Chondrocyte (in vitro differentiated cells): ENCODE measurements around the gene PHF5A. TPM values are rescaled to one million over a fixed set of nuclear protein-coding genes. Genes with fewer than 3 reads are reported as not detected.

Experiments
- DNase-seq: peaks from one replicate; pipeline ENCODE4 v3.0.0; 2021; ENCODE audit warnings: mixed read lengths, low spot score
- H3K27ac Mint-ChIP-seq: one replicate; pipeline ENCODE4 v1.8.0; 2021; ENCODE audit warnings: mild to moderate bottlenecking, moderate library complexity, mixed read lengths; ENCODE audit not compliant: unreplicated experiment
- H3K27me3 Mint-ChIP-seq: 2 replicates; pipeline ENCODE4 v1.8.0; 2021; ENCODE audit warnings: low read depth, mixed read lengths
- H3K36me3 Mint-ChIP-seq: 2 replicates; pipeline ENCODE4 v1.8.0; 2021; ENCODE audit warnings: low read depth, mixed read lengths
- H3K4me1 Mint-ChIP-seq: 2 replicates; pipeline ENCODE4 v1.8.0; 2021; ENCODE audit warnings: low read depth, mild to moderate bottlenecking, mixed read lengths
- H3K4me3 Mint-ChIP-seq: one replicate; pipeline ENCODE4 v1.8.0; 2021; ENCODE audit warnings: mild to moderate bottlenecking, moderate library complexity, mixed read lengths; ENCODE audit not compliant: unreplicated experiment
- H3K9me3 Mint-ChIP-seq: 2 replicates; pipeline ENCODE4 v1.8.0; 2021; ENCODE audit warnings: low read depth, mixed read lengths
- total RNA-seq: library from RNA; stranded (reverse); gene quantifications from 3 replicates; pipeline ENCODE4 v1.2.1, GENCODE V29; 2021
- TF ChIP-seq, protein P1 (sequence below): fragments of 200-600 bp; sonication (generic); IDR thresholded peaks from 2 replicates; pipeline ENCODE4 v1.5.0; 2021; ENCODE audit warnings: antibody characterized with exemption, mild to moderate bottlenecking, moderate library complexity

PHF5A gene
- total RNA-seq, 1 donor from 2014 or later = 26.8 TPM

DNA sequence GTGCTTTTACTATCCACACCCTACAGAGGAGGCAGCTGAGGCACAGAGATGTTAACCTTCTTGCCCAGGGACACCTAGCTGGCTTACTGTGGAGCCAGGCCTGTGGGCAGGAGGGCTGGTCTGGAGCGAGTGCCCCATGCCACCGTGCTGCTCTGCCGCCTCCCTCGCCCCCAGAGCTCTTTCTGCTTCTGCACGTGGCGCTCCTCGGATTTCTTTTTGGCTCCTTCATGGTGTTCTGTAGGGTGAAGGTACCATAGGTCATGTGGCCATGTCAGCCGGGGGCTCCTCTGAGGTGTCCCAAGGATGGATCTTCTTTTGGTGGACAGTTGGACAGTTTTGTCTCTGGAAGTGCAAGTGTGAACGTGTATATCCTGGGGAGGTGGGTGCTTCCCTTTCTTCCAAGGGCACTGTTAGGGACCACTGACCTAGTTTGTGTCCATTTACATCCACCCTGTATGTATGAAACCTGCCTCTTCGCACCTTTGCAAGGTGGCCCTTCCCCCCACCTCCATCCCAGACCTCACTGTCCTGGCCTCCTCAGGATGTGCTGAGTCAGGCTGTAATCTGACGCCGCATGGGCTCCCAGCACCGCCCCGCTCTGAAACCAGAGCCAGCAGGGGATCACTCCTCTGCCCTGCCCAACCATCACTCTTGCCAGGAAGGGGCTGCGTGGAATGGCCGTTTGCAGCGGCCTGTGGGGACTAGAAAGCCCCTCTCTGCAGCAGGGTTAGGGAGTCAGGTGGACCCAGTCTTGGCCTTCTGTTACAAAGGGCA, 44.1 kb upstream of the PHF5A start:
- peaks cover 25% of the 10 kb centered on the region for H3K4me1 Mint-ChIP-seq
- no peaks in the 10 kb centered on the region for H3K27me3 Mint-ChIP-seq
- no peak overlapping the region for H3K4me3 Mint-ChIP-seq
- DNase-seq = no peak
- H3K27ac Mint-ChIP-seq = peak overlapping the region; percentile 96
- H3K36me3 Mint-ChIP-seq = peaks cover 10% of the 10 kb centered on the region
- H3K9me3 Mint-ChIP-seq = no peaks in the 10 kb centered on the region
- TF ChIP-seq, protein P1, sequence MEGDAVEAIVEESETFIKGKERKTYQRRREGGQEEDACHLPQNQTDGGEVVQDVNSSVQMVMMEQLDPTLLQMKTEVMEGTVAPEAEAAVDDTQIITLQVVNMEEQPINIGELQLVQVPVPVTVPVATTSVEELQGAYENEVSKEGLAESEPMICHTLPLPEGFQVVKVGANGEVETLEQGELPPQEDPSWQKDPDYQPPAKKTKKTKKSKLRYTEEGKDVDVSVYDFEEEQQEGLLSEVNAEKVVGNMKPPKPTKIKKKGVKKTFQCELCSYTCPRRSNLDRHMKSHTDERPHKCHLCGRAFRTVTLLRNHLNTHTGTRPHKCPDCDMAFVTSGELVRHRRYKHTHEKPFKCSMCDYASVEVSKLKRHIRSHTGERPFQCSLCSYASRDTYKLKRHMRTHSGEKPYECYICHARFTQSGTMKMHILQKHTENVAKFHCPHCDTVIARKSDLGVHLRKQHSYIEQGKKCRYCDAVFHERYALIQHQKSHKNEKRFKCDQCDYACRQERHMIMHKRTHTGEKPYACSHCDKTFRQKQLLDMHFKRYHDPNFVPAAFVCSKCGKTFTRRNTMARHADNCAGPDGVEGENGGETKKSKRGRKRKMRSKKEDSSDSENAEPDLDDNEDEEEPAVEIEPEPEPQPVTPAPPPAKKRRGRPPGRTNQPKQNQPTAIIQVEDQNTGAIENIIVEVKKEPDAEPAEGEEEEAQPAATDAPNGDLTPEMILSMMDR = no peak

DNA sequence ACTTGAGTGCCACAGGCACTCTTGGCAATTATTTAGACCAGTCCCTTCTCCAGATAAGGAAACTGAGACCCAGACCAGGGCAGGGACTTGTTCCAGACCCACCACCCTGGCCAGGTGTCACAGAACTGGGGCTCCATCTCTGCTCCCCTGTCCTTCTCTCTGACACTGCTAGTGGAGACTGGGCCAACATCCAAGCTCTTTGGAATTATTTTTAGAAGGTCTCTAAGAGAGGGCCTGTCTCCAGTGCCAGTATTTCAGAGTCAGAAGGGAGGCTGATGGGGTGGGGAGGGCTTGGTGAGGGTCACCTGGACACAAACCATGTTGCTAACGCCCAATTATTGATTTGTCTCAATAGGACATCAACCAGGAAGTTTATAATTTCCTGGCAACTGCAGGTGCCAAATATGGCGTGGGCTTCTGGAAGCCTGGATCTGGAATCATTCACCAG, 43.1 kb upstream of the PHF5A start:
- Mint-ChIP-seq H3K36me3 (peaks cover 10% of the 10 kb centered on the region), H3K27me3 (no peaks in the 10 kb centered on the region), H3K4me1 (peaks cover 25% of the 10 kb centered on the region)

DNA sequence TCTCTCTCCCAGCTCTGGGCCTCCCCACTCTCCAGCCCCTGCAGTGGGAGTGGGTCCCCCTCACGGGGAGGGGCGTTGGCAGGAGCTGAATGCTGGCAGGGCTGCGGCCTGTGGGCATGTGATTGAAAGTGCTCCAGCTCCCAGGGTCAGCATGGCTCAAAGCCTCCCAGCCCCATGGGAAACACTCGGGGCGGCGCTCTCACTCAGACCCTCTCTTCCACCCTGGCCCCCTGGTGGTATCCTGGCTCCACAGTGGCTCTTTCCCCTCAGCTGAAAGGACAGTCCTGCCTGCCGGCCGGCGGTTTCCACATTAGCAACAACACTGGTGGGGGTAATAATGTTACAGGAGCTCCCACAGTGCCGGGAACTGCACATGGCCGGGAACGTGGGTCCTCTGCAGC, 40.3 kb upstream of the PHF5A start:
- Mint-ChIP-seq H3K27ac (no peak overlapping the region), H3K4me3 (no peak overlapping the region), H3K36me3 (peaks cover 7% of the 10 kb centered on the region), H3K9me3 (no peaks in the 10 kb centered on the region), H3K4me1 (peaks cover 25% of the 10 kb centered on the region), H3K27me3 (no peaks in the 10 kb centered on the region)
- no peak for DNase-seq
- TF ChIP-seq, protein P1 = peak; percentile 34

More for the DNA sequence above, 43.1 kb upstream of the PHF5A start:
- no peak overlapping the region for H3K4me3 Mint-ChIP-seq
- H3K9me3 Mint-ChIP-seq = no peaks in the 10 kb centered on the region
- TF ChIP-seq, protein P1 = no peak
- H3K27ac Mint-ChIP-seq = peak overlapping the region; percentile 5
- DNase-seq = no peak

DNA sequence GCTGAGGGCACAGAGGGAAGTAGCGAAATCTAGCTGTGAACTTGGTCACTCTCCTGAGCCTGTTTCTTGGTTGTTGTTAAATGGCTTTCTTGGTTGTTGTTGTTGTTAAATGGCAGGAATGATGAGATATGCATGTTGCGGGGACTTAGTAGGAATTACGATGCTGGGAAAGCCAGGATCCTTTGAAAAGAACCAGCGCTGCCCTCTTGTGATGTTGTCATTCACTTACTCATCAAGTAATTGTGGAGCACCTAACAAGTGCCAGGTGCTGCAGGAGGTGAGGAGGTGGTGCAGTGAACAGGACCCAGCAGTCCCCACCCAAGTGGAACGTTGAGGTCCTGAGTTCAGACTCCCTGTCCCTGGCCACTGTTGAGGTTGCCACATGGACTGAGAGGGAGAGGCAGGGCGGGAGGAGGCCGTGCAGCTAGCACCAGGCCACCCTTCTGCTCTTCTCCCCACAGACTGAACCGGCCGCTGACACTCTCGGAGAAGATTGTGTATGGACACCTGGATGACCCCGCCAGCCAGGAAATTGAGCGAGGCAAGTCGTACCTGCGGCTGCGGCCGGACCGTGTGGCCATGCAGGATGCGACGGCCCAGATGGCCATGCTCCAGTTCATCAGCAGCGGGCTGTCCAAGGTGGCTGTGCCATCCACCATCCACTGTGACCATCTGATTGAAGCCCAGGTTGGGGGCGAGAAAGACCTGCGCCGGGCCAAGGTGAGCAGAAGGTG, 39.0 kb upstream of the PHF5A start:
- TF ChIP-seq, protein P1 = no peak
- DNase-seq = no peak
- Mint-ChIP-seq H3K4me1 (peaks cover 12% of the 10 kb centered on the region), H3K27ac (no peak overlapping the region), H3K36me3 (peaks cover 4% of the 10 kb centered on the region), H3K27me3 (no peaks in the 10 kb centered on the region), H3K9me3 (no peaks in the 10 kb centered on the region), H3K4me3 (no peak overlapping the region)

DNA sequence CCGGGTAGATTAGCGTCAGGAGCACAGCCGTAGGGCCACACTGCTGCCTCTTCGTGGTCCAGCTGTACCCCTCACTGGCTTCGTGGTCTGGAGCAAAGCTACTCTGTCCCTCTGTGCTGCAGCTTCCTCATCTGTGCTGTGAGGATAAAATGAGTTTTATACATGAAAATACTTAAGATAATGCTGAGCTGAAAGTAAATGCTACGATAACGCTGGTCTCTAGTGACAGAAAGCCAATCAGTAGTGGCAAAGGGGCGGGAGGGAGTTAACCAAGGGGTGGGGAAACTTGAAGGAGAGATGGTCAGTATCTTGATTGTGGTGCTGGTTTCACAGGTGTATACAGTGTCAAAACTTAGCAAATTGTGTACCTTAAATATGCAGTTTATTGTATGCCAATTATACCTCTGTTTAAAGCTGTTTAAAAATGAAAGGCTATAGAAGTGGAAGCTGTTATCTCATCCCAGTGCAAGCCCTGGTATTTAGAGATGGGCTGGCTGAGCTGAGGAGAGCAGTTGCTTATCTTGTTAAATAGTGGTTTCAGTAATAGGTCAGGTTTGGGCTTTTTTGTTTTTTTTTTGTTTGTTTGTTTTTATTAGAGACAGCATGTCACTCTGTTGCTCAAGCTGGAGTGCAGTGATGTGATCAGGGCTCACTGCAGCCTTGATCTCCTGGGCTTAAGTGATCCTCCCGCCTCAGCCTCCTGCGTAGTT, 37.2 kb upstream of the PHF5A start:
- no peaks in the 10 kb centered on the region for H3K4me1 Mint-ChIP-seq
- no peak overlapping the region for H3K4me3 Mint-ChIP-seq
- TF ChIP-seq, protein P1 = no peak
- no peaks in the 10 kb centered on the region for H3K9me3 Mint-ChIP-seq
- peaks cover 14% of the 10 kb centered on the region for H3K36me3 Mint-ChIP-seq
- DNase-seq = no peak
- no peak overlapping the region for H3K27ac Mint-ChIP-seq
- no peaks in the 10 kb centered on the region for H3K27me3 Mint-ChIP-seq
